Measurements from ENCODE around the gene OXCT1.
A peak's percentile ranks its signal among the peaks of the same experiment; 100 is the strongest.
"Not testable (repeated sequence)": the region's sequence is repeated elsewhere in the genome, so short reads cannot be mapped to it uniquely, and the experiment has no call there.

OXCT1 gene

GRCh38 chr5:41735213-41735612 lies 135.0 kb downstream of the OXCT1 start:
- Histone ChIP-seq H3K4ac (ENCODE audit: low read depth in 1 of 2, low read length in 2 of 2) (no peak overlapping the region), H3K9ac (ENCODE audit: low read length) (no peak overlapping the region), H4K91ac (ENCODE audit: low read length) (no peak overlapping the region), H3K79me1 (replicated peaks; ENCODE audit: low read length, poor library complexity, severe bottlenecking) (no peaks in the 10 kb centered on the region), H3K27ac (ENCODE audit: low read length, poor library complexity, severe bottlenecking) (no peak overlapping the region), H2AFZ (ENCODE audit: low read depth, low read length) (no peak overlapping the region), H3K4me2 (ENCODE audit: low read length, poor library complexity, severe bottlenecking) (no peak overlapping the region), H3K18ac (ENCODE audit: low read depth in 1 of 2, low read length in 2 of 2) (no peak overlapping the region), H4K8ac (ENCODE audit: low read length) (no peak overlapping the region), H3K23ac (ENCODE audit: low read length in 2 of 2) (no peak overlapping the region), H2BK15ac (ENCODE audit: low read depth, poor library complexity, severe bottlenecking) (no peak overlapping the region), H3K36me3 (ENCODE audit: control insufficient read depth in 1 of 2, insufficient read depth in 2 of 2, low read depth in 1 of 2, low read length in 2 of 2) (peaks cover 0 to 49% of the 10 kb centered on the region in 2 experiments), H3K9me3 (ENCODE audit: control insufficient read depth, low read length) (no peaks in the 10 kb centered on the region), H3K4me1 (ENCODE audit: control insufficient read depth, insufficient read depth, low read depth, low read length) (no peaks in the 10 kb centered on the region), H2BK12ac (ENCODE audit: low read length in 2 of 2) (no peak overlapping the region), H3K4me3 (ENCODE audit: insufficient read depth in 1 of 2, low read depth in 1 of 2, low read length in 2 of 2) (no peak overlapping the region), H3K14ac (ENCODE audit: low read length in 2 of 2) (no peak overlapping the region), H3K27me3 (ENCODE audit: control insufficient read depth in 1 of 2, insufficient read depth in 1 of 2, low read length in 2 of 2) (no peaks in the 10 kb centered on the region), H2BK120ac (ENCODE audit: low read depth, low read length) (no peak overlapping the region), H2BK5ac (ENCODE audit: low read depth, low read length, poor library complexity, severe bottlenecking) (no peak overlapping the region), H2AK5ac (ENCODE audit: low read length, severe bottlenecking) (no peak overlapping the region)
- no peak for DNase-seq

- H2BK15ac ChIP-seq (ENCODE audit: low read depth, poor library complexity, severe bottlenecking); H2BK120ac ChIP-seq (ENCODE audit: low read depth, low read length); H3K4me3 ChIP-seq (ENCODE audit: insufficient read depth in 1 of 2, low read depth in 1 of 2, low read length in 2 of 2); H3K4ac ChIP-seq (ENCODE audit: low read depth in 1 of 2, low read length in 2 of 2); H3K36me3 ChIP-seq (ENCODE audit: control insufficient read depth in 1 of 2, insufficient read depth in 2 of 2, low read depth in 1 of 2, low read length in 2 of 2); H3K23ac ChIP-seq (ENCODE audit: low read length in 2 of 2); H3K4me1 ChIP-seq (ENCODE audit: control insufficient read depth, insufficient read depth, low read depth, low read length); DNase-seq; H3K9ac ChIP-seq (ENCODE audit: low read length); H2AK5ac ChIP-seq (ENCODE audit: low read length, severe bottlenecking); H3K9me3 ChIP-seq (ENCODE audit: control insufficient read depth, low read length); H4K91ac ChIP-seq (ENCODE audit: low read length); H3K4me2 ChIP-seq (ENCODE audit: low read length, poor library complexity, severe bottlenecking); H3K79me1 ChIP-seq (replicated peaks; ENCODE audit: low read length, poor library complexity, severe bottlenecking); H2BK5ac ChIP-seq (ENCODE audit: low read depth, low read length, poor library complexity, severe bottlenecking); H2AFZ ChIP-seq (ENCODE audit: low read depth, low read length); H2BK12ac ChIP-seq (ENCODE audit: low read length in 2 of 2); H3K27me3 ChIP-seq (ENCODE audit: control insufficient read depth in 1 of 2, insufficient read depth in 1 of 2, low read length in 2 of 2); H3K27ac ChIP-seq (ENCODE audit: low read length, poor library complexity, severe bottlenecking); H3K14ac ChIP-seq (ENCODE audit: low read length in 2 of 2); H4K8ac ChIP-seq (ENCODE audit: low read length); H3K18ac ChIP-seq (ENCODE audit: low read depth in 1 of 2, low read length in 2 of 2): not testable (repeated sequence)
- WGBS = 100% methylated on average over 3 of the region's 5 CpGs
Observed at GRCh38 chr5:41729381-41729780, 140.8 kb downstream of the OXCT1 start.

GRCh38 chr5:41728281-41728680 lies 141.9 kb downstream of the OXCT1 start:
- Histone ChIP-seq H2BK15ac (ENCODE audit: low read depth, poor library complexity, severe bottlenecking) (no peak overlapping the region), H3K14ac (ENCODE audit: low read length in 2 of 2) (no peak overlapping the region), H3K23ac (ENCODE audit: low read length in 2 of 2) (no peak overlapping the region), H3K4me1 (ENCODE audit: control insufficient read depth, insufficient read depth, low read depth, low read length) (peaks cover 2% of the 10 kb centered on the region), H4K91ac (ENCODE audit: low read length) (no peak overlapping the region), H4K8ac (ENCODE audit: low read length) (no peak overlapping the region), H3K27me3 (ENCODE audit: control insufficient read depth in 1 of 2, insufficient read depth in 1 of 2, low read length in 2 of 2) (no peaks in the 10 kb centered on the region), H2BK120ac (ENCODE audit: low read depth, low read length) (no peak overlapping the region), H3K4me3 (ENCODE audit: insufficient read depth in 1 of 2, low read depth in 1 of 2, low read length in 2 of 2) (no peak overlapping the region), H2AFZ (ENCODE audit: low read depth, low read length) (no peak overlapping the region), H3K4me2 (ENCODE audit: low read length, poor library complexity, severe bottlenecking) (no peak overlapping the region), H2AK5ac (ENCODE audit: low read length, severe bottlenecking) (no peak overlapping the region), H3K9ac (ENCODE audit: low read length) (no peak overlapping the region), H2BK5ac (ENCODE audit: low read depth, low read length, poor library complexity, severe bottlenecking) (no peak overlapping the region), H3K18ac (ENCODE audit: low read depth in 1 of 2, low read length in 2 of 2) (no peak overlapping the region), H3K9me3 (ENCODE audit: control insufficient read depth, low read length) (no peaks in the 10 kb centered on the region), H3K4ac (ENCODE audit: low read depth in 1 of 2, low read length in 2 of 2) (no peak overlapping the region), H3K36me3 (ENCODE audit: control insufficient read depth in 1 of 2, insufficient read depth in 2 of 2, low read depth in 1 of 2, low read length in 2 of 2) (no peaks in the 10 kb centered on the region), H3K79me1 (replicated peaks; ENCODE audit: low read length, poor library complexity, severe bottlenecking) (no peaks in the 10 kb centered on the region), H2BK12ac (ENCODE audit: low read length in 2 of 2) (no peak overlapping the region), H3K27ac (ENCODE audit: low read length, poor library complexity, severe bottlenecking) (no peak overlapping the region)
- no peak for DNase-seq
- 97% methylated on average over 4 of the region's 4 CpGs for WGBS

GRCh38 chr5:41722359-41722950 lies 147.8 kb downstream of the OXCT1 start:
- Histone ChIP-seq H2BK5ac (ENCODE audit: low read depth, low read length, poor library complexity, severe bottlenecking) (no peak overlapping the region), H3K9me3 (ENCODE audit: control insufficient read depth, low read length) (no peaks in the 10 kb centered on the region), H4K8ac (ENCODE audit: low read length) (no peak overlapping the region), H3K27me3 (ENCODE audit: control insufficient read depth in 1 of 2, insufficient read depth in 1 of 2, low read length in 2 of 2) (no peaks in the 10 kb centered on the region), H3K9ac (ENCODE audit: low read length) (no peak overlapping the region), H3K36me3 (ENCODE audit: control insufficient read depth in 1 of 2, insufficient read depth in 2 of 2, low read depth in 1 of 2, low read length in 2 of 2) (no peaks in the 10 kb centered on the region), H2AFZ (ENCODE audit: low read depth, low read length) (no peak overlapping the region), H2AK5ac (ENCODE audit: low read length, severe bottlenecking) (no peak overlapping the region), H3K4ac (ENCODE audit: low read depth in 1 of 2, low read length in 2 of 2) (no peak overlapping the region), H3K18ac (ENCODE audit: low read depth in 1 of 2, low read length in 2 of 2) (no peak overlapping the region), H3K4me1 (ENCODE audit: control insufficient read depth, insufficient read depth, low read depth, low read length) (peaks cover 2% of the 10 kb centered on the region), H3K27ac (ENCODE audit: low read length, poor library complexity, severe bottlenecking) (no peak overlapping the region), H2BK120ac (ENCODE audit: low read depth, low read length) (no peak overlapping the region), H3K4me3 (ENCODE audit: insufficient read depth in 1 of 2, low read depth in 1 of 2, low read length in 2 of 2) (no peak overlapping the region), H2BK15ac (ENCODE audit: low read depth, poor library complexity, severe bottlenecking) (no peak overlapping the region), H4K91ac (ENCODE audit: low read length) (no peak overlapping the region), H3K4me2 (ENCODE audit: low read length, poor library complexity, severe bottlenecking) (no peak overlapping the region), H3K79me1 (replicated peaks; ENCODE audit: low read length, poor library complexity, severe bottlenecking) (no peaks in the 10 kb centered on the region), H2BK12ac (ENCODE audit: low read length in 2 of 2) (peak overlapping the region in 1 of 2 experiments; percentile 24), H3K14ac (ENCODE audit: low read length in 2 of 2) (no peak overlapping the region), H3K23ac (ENCODE audit: low read length in 2 of 2) (peak overlapping the region in 1 of 2 experiments; percentile 10)
- 81% methylated on average over 3 of the region's 3 CpGs for WGBS
- DNase-seq = no peak

All from mesenchymal stem cell (in vitro differentiated cells and primary cell).